Endothelial cell of umbilical vein (primary cell): ENCODE measurements around the gene ANO4. TPM values are rescaled to one million over a fixed set of nuclear protein-coding genes. Genes with fewer than 3 reads are reported as not detected.
"Not testable (repeated sequence)": the region's sequence is repeated elsewhere in the genome, so short reads cannot be mapped to it uniquely, and the experiment has no call there.

ENCODE experiments used
- BruUV-seq: library from RNA; stranded (reverse); fragments of 400-500 nt; replicated peaks from 2 replicates; lab custom pipeline; 2021; lab: Mats Ljungman, UMichigan
- CTCF ChIA-PET: fragments of 300-600, 350-600 bp; sonication (Branson Sonifier 250); formaldehyde crosslinking; loops from one replicate; lab custom pipeline; 2021; ENCODE audit warnings: antibody characterized with exemption, inconsistent platforms; lab: Charles Lee
- POLR2A ChIA-PET: fragments of 300-600, 350-600 bp; sonication (Branson Sonifier 250); formaldehyde crosslinking; loops from one replicate; lab custom pipeline; 2021; ENCODE audit warnings: antibody characterized with exemption, inconsistent platforms; lab: Charles Lee
- DNase-seq: peaks from one replicate; pipeline ENCODE4 v3.0.0-alpha.2; 2011; ENCODE audit warnings: low read depth, low spot score
- FAIRE-seq: peaks from 2 replicates; lab custom pipeline; 2011; peaks lifted over from hg19 to GRCh38; lab: Jason Lieb, UNC
- H2AFZ ChIP-seq: 2 replicates; pipeline ENCODE4 v1.6.0; 2012; ENCODE audit warnings: low read depth, low read length, control low read depth, inconsistent platforms
- H3K27ac ChIP-seq: 2 replicates; pipeline ENCODE4 v1.5.1; 2011; ENCODE audit warnings: low read depth, mild to moderate bottlenecking, control low read depth, low read length, moderate library complexity; ENCODE audit not compliant: insufficient read depth
- H3K27me3 ChIP-seq, 2 experiments: 2 replicates each; pipeline versions ENCODE4 v1.6.0 to v1.6.1; 2011; ENCODE audit warnings: low read length in 2 of 2, mixed read lengths in 1 of 2; ENCODE audit not compliant: control insufficient read depth in 2 of 2, insufficient read depth in 2 of 2
- H3K36me3 ChIP-seq, 2 experiments: 2 replicates in 1 of 2; 3 replicates in 1 of 2; pipeline ENCODE4 v1.5.1; 2011; ENCODE audit warnings: low read length in 2 of 2, mild to moderate bottlenecking in 1 of 2, moderate library complexity in 1 of 2; ENCODE audit not compliant: control insufficient read depth in 2 of 2, insufficient read depth in 2 of 2; ENCODE audit errors: extremely low read depth in 1 of 2
- H3K4me1 ChIP-seq: 3 replicates; pipeline ENCODE4 v1.5.1; 2011; ENCODE audit warnings: mild to moderate bottlenecking, low read length; ENCODE audit not compliant: control insufficient read depth, insufficient read depth; ENCODE audit errors: extremely low read depth
- H3K4me2 ChIP-seq: 2 replicates; pipeline ENCODE4 v1.6.1; 2011; ENCODE audit warnings: low read length, control low read depth, mixed read lengths; ENCODE audit not compliant: insufficient read depth
- H3K4me3 ChIP-seq, 3 experiments: fragments of 200-600 bp in 1 of 3; sonication (generic), shearing (Covaris generic) in 1 of 3; replicated peaks in 1 of 3; 2 replicates each; pipeline ENCODE4 v1.5.1; 2011 to 2016; ENCODE audit warnings: control low read depth in 3 of 3, low read length in 3 of 3, mild to moderate bottlenecking in 2 of 3, inconsistent platforms in 1 of 3, low read depth in 1 of 3, moderate library complexity in 1 of 3; ENCODE audit not compliant: insufficient read depth in 1 of 3
- H3K79me2 ChIP-seq: 2 replicates; pipeline ENCODE4 v1.6.0; 2012; ENCODE audit warnings: low read length, inconsistent platforms; ENCODE audit not compliant: control insufficient read depth, insufficient read depth
- H3K9ac ChIP-seq: replicated peaks from 2 replicates; pipeline ENCODE3; 2011; ENCODE audit warnings: low read length, control low read depth; ENCODE audit not compliant: insufficient read depth; ENCODE audit errors: extremely low read depth
- H3K9me1 ChIP-seq: replicated peaks from 3 replicates; pipeline ENCODE4 v1.6.0; 2011; ENCODE audit warnings: mild to moderate bottlenecking, low read length; ENCODE audit not compliant: control insufficient read depth, insufficient read depth; ENCODE audit errors: extremely low read depth
- H3K9me3 ChIP-seq: replicated peaks from 2 replicates; pipeline ENCODE4 v1.5.1; 2012; ENCODE audit warnings: low read length, inconsistent platforms; ENCODE audit not compliant: control insufficient read depth, insufficient read depth
- H4K20me1 ChIP-seq: replicated peaks from 2 replicates; pipeline ENCODE3; 2011; ENCODE audit warnings: mild to moderate bottlenecking, low read length; ENCODE audit not compliant: control insufficient read depth, insufficient read depth; ENCODE audit errors: extremely low read depth
- EZH2 ChIP-seq: IDR thresholded peaks from 2 replicates; pipeline ENCODE4 v1.6.1; 2012; ENCODE audit warnings: borderline replicate concordance, low read depth, mild to moderate bottlenecking, moderate library complexity, low read length, inconsistent platforms; ENCODE audit not compliant: severe bottlenecking
- JUN ChIP-seq: IDR thresholded peaks from 2 replicates; pipeline ENCODE4 v1.6.1; 2011; ENCODE audit warnings: borderline replicate concordance, low read depth; ENCODE audit not compliant: insufficient read length, insufficient read depth
- POLR2AphosphoS5 ChIP-seq: IDR thresholded peaks from 2 replicates; pipeline ENCODE4 v1.6.1; 2012; ENCODE audit warnings: low read depth, mild to moderate bottlenecking, control low read depth, low read length, moderate library complexity; ENCODE audit not compliant: insufficient read depth
- dilution Hi-C: fragments of 300-500 bp; cut with MboI; formaldehyde crosslinking; loops from one replicate; pipeline ENCODE4 v1.15.0; 2019; ENCODE audit warnings: low sequenced_read_pairs; ENCODE audit not compliant: extremely low pct_ligation_motif_present
- intact Hi-C: fragments of 100-400 bp; cut with micrococcal nuclease; formaldehyde crosslinking; loops from one replicate; pipeline ENCODE4 v1.10.0; 2022
- polyA plus RNA-seq, 4 experiments: library from polyadenylated mRNA; depleted of rRNA in 3 of 4; stranded (reverse) in 3 of 4; unstranded in 1 of 4; fragments of >200 nt; gene quantifications; 2 replicates each; pipeline versions ENCODE4 v1.2.1 to v1.2.3, GENCODE V29; 2011 to 2012; ENCODE audit warnings: missing spikeins in 1 of 4
- total RNA-seq: library from RNA; stranded (reverse); gene quantifications from 2 replicates; pipeline ENCODE4 v1.2.3, GENCODE V29; 2021

Gene ANO4
- total and polyA plus RNA-seq, 2 donors (not counting 3 experiments of a cell fraction or from before 2014, with no cell fraction given) = 0.25 TPM; not detected in 1

- Histone ChIP-seq H2AFZ (no peak overlapping the region), H3K9me1 (no peaks in the 10 kb centered on the region), H3K4me2 (no peak overlapping the region), H3K9ac (no peak overlapping the region), H3K36me3 (no peaks in the 10 kb centered on the region), H3K27me3 (no peaks in the 10 kb centered on the region), H4K20me1 (no peaks in the 10 kb centered on the region), H3K9me3 (no peaks in the 10 kb centered on the region), H3K4me1 (no peaks in the 10 kb centered on the region), H3K4me3 (no peak overlapping the region), H3K27ac (no peak overlapping the region), H3K79me2 (no peaks in the 10 kb centered on the region)
- CTCF ChIA-PET = no interaction called here
- POLR2A ChIA-PET = no interaction called here
- dilution Hi-C loops = no loop called here
- no peak for TF ChIP-seq POLR2AphosphoS5
- TF ChIP-seq EZH2 = no peak
- TF ChIP-seq JUN = no peak
- no peak for DNase-seq
- no peak for FAIRE-seq
- intact Hi-C loops = no loop called here
- BruUV-seq = no TSS peak
Observed at GRCh38 chr12:100932571-100932970, 138.0 kb downstream of the ANO4 start.

GRCh38 chr12:100933531-100933930, 139.0 kb downstream of the ANO4 start:
- CTCF ChIA-PET, BruUV-seq, DNase-seq, H3K27me3 ChIP-seq, H3K79me2 ChIP-seq, H3K27ac ChIP-seq, H2AFZ ChIP-seq, FAIRE-seq, H3K9me1 ChIP-seq, H3K36me3 ChIP-seq, H3K4me1 ChIP-seq, H3K9ac ChIP-seq, dilution Hi-C loops, POLR2A ChIA-PET, H4K20me1 ChIP-seq, H3K9me3 ChIP-seq, intact Hi-C loops, H3K4me2 ChIP-seq, H3K4me3 ChIP-seq: not testable (repeated sequence)
